ENCODE data around the gene ATM. TPM values are rescaled to one million over a fixed set of nuclear protein-coding genes. Genes with fewer than 3 reads are reported as not detected.
A peak's percentile ranks its signal among the peaks of the same experiment; 100 is the strongest.

The ATM gene
- total and polyA plus RNA-seq, 7 experiments from 2014 or later = 84.7 to 879 (median 439) TPM

GRCh38 chr11:108319541-108320145, 96.8 kb downstream of the ATM start:
- intact Hi-C loops (cut with micrococcal nuclease) = no loop called here
- ATAC-seq = no peak
- Mint-ChIP-seq H3K36me3 (peaks cover 14 to 50% (median 38%) of the 10 kb centered on the region in 5 donors), H3K9me3 (no peaks in the 10 kb centered on the region), H3K4me1 (peaks cover 0 to 19% (median 8%) of the 10 kb centered on the region in 7 donors), H3K4me3 (no peak overlapping the region), H3K27me3 (no peaks in the 10 kb centered on the region), H3K27ac (peak overlapping the region in 7 of 9 donors; percentile 39 to 91 (median 76))
- Histone ChIP-seq H3K27ac (ENCODE audit: low read depth, low read length) (no peak overlapping the region), H3K27me3 (ENCODE audit: control insufficient read depth in 2 of 2, insufficient read depth in 2 of 2, low read length in 2 of 2) (no peaks in the 10 kb centered on the region), H3K4me3 (ENCODE audit: low read length) (no peak overlapping the region), H3K36me3 (ENCODE audit: control insufficient read depth in 2 of 3, insufficient read depth in 3 of 3, low read length in 3 of 3) (peaks cover 42 to 78% (median 59%) of the 10 kb centered on the region in 3 experiments), H3K4me1 (ENCODE audit: control insufficient read depth in 2 of 2, insufficient read depth in 2 of 2, low read length in 2 of 2) (no peaks in the 10 kb centered on the region), H3K9me3 (ENCODE audit: control insufficient read depth in 2 of 3, low read length in 3 of 3) (no peaks in the 10 kb centered on the region)
- ChIA-PET CTCF (no interaction called here), POLR2A (no interaction called here)
- no peak for DNase-seq

DNA sequence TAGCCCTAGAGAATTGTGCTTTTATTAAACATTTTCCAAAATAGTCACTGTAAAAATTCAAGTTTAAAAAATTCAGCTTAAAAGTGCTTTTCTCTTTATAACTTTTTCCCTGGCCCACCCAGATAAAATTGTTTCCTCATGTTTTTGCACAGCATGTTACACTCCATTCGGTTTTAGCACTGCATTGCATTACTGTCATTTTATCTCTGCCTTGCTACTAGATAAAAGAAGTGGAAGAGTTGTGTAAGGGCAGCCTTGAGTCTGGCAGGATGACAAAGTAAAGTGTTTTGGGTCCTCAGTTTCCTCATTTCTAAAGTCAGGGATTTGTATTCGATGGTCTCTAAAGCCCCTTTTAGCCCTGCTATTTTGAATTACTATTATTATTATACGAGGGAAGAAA, 99.8 kb downstream of the ATM start:
- Histone ChIP-seq H3K4me1 (ENCODE audit: control insufficient read depth in 2 of 2, insufficient read depth in 2 of 2, low read length in 2 of 2) (no peaks in the 10 kb centered on the region), H3K4me3 (ENCODE audit: low read length) (no peak overlapping the region), H3K27me3 (ENCODE audit: control insufficient read depth in 2 of 2, insufficient read depth in 2 of 2, low read length in 2 of 2) (no peaks in the 10 kb centered on the region), H3K9me3 (ENCODE audit: control insufficient read depth in 2 of 3, low read length in 3 of 3) (no peaks in the 10 kb centered on the region), H3K27ac (ENCODE audit: low read depth, low read length) (no peak overlapping the region), H3K36me3 (ENCODE audit: control insufficient read depth in 2 of 3, insufficient read depth in 3 of 3, low read length in 3 of 3) (peaks cover 41 to 83% (median 64%) of the 10 kb centered on the region in 3 experiments)
- H3K27ac Mint-ChIP-seq = peak overlapping the region in 6 of 9 donors; percentile 26 to 91 (median 54)
- ATAC-seq (no peak), DNase-seq (no peak)
- CTCF ChIA-PET = no interaction called here
- no peak overlapping the region for H3K4me3 Mint-ChIP-seq
- H3K27me3 Mint-ChIP-seq = no peaks in the 10 kb centered on the region
- H3K4me1 Mint-ChIP-seq = peaks cover 0 to 17% (median 8%) of the 10 kb centered on the region in 7 donors
- POLR2A ChIA-PET = no interaction called here
- no peaks in the 10 kb centered on the region for H3K9me3 Mint-ChIP-seq
- H3K36me3 Mint-ChIP-seq = peaks cover 12 to 54% (median 27%) of the 10 kb centered on the region in 5 donors
- intact Hi-C loops (cut with micrococcal nuclease) = no loop called here

DNA sequence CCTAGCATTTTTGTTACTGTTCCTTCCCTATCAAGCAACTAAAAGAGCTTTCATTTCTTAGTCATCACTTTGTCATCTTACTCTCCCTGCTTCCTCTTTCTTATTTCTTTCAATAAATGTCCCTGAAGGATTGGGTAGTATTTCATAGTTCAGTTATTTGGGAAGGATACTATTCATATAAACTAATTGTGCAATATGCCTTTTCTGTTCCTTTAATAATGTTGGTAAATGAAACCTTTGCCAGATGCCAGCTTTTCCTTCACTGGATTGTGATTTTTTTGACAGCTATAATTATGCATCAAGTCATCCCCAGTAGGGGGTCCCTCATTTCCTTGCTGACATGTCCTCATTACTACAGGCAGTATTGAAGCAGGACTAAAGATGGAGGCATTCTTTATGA, 101.7 kb downstream of the ATM start:
- ChIA-PET CTCF (interaction anchor here (1.2 kb wide), 1 partner anchor 101 kb away, joined by 4 read pairs; no protein-coding TSS in a partner anchor), POLR2A (no interaction called here)
- Histone ChIP-seq H3K36me3 (ENCODE audit: control insufficient read depth in 2 of 3, insufficient read depth in 3 of 3, low read length in 3 of 3) (peaks cover 47 to 85% (median 77%) of the 10 kb centered on the region in 3 experiments), H3K27me3 (ENCODE audit: control insufficient read depth in 2 of 2, insufficient read depth in 2 of 2, low read length in 2 of 2) (no peaks in the 10 kb centered on the region), H3K4me1 (ENCODE audit: control insufficient read depth in 2 of 2, insufficient read depth in 2 of 2, low read length in 2 of 2) (no peaks in the 10 kb centered on the region), H3K27ac (ENCODE audit: low read depth, low read length) (no peak overlapping the region), H3K9me3 (ENCODE audit: control insufficient read depth in 2 of 3, low read length in 3 of 3) (no peaks in the 10 kb centered on the region), H3K4me3 (ENCODE audit: low read length) (no peak overlapping the region)
- H3K9me3 Mint-ChIP-seq = no peaks in the 10 kb centered on the region
- intact Hi-C loops (cut with micrococcal nuclease) = loop anchor here in 1 of 2 donors (2.0 kb wide), 1 partner anchor 14 kb away; no protein-coding TSS in a partner anchor
- H3K27ac Mint-ChIP-seq = peak overlapping the region in 6 of 9 donors; percentile 4 to 77 (median 55)
- ATAC-seq = no peak
- H3K4me3 Mint-ChIP-seq = no peak overlapping the region
- H3K4me1 Mint-ChIP-seq = peaks cover 0 to 17% (median 5%) of the 10 kb centered on the region in 7 donors
- no peak for DNase-seq
- peaks cover 13 to 59% (median 29%) of the 10 kb centered on the region in 5 donors for H3K36me3 Mint-ChIP-seq
- H3K27me3 Mint-ChIP-seq = no peaks in the 10 kb centered on the region

- Histone ChIP-seq H3K27ac (ENCODE audit: low read depth, low read length) (peak overlapping the region; percentile 14), H3K9me3 (ENCODE audit: control insufficient read depth in 2 of 3, low read length in 3 of 3) (no peaks in the 10 kb centered on the region), H3K27me3 (ENCODE audit: control insufficient read depth in 2 of 2, insufficient read depth in 2 of 2, low read length in 2 of 2) (no peaks in the 10 kb centered on the region), H3K36me3 (ENCODE audit: control insufficient read depth in 2 of 3, insufficient read depth in 3 of 3, low read length in 3 of 3) (peaks cover 31 to 95% (median 58%) of the 10 kb centered on the region in 3 experiments), H3K4me3 (ENCODE audit: low read length) (no peak overlapping the region), H3K4me1 (ENCODE audit: control insufficient read depth in 2 of 2, insufficient read depth in 2 of 2, low read length in 2 of 2) (no peaks in the 10 kb centered on the region)
- no peak for DNase-seq
- CTCF ChIA-PET = interaction anchor here (0.7 kb wide), 1 partner anchor 327 kb away, joined by 3 read pairs; no protein-coding TSS in a partner anchor
- H3K27ac Mint-ChIP-seq = peak overlapping the region in 2 of 9 donors; percentile 2 to 38
- POLR2A ChIA-PET = no interaction called here
- intact Hi-C loops (cut with micrococcal nuclease) = loop anchor here in 1 of 2 donors (2.0 to 10.0 kb wide), 2 partner anchors 31 to 49 kb away; no protein-coding TSS in a partner anchor
- H3K36me3 Mint-ChIP-seq = peaks cover 15 to 74% (median 55%) of the 10 kb centered on the region in 5 donors
- no peak for ATAC-seq
- peaks cover 0 to 32% (median 14%) of the 10 kb centered on the region in 7 donors for H3K4me1 Mint-ChIP-seq
- H3K27me3 Mint-ChIP-seq = no peaks in the 10 kb centered on the region
- H3K9me3 Mint-ChIP-seq = no peaks in the 10 kb centered on the region
- no peak overlapping the region for H3K4me3 Mint-ChIP-seq
Measured at GRCh38 chr11:108333403-108333899, 110.6 kb downstream of the ATM start.

DNA sequence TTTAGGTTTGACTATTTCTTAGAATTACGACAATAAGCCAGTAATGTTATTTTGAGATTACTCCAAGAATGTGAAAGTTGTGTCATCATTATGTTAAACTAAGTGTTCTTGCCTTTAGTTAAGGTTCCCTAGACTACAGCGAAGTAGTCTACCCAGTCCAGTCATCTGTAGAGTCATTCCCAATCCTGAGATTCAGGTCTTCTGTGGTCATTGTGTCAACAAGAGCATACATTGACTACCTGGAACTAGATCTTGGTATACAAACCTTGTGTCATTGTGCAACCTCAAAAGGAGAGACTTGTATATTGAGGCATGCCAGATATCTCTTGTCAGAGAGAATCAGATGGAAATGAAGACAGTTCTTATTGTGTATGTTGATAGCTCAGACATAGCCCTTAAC, 115.9 kb downstream of the ATM start:
- Mint-ChIP-seq H3K27me3 (no peaks in the 10 kb centered on the region), H3K4me3 (no peak overlapping the region), H3K4me1 (peaks cover 6 to 41% (median 17%) of the 10 kb centered on the region in 7 donors), H3K9me3 (no peaks in the 10 kb centered on the region), H3K27ac (peak overlapping the region in 4 of 9 donors; percentile 2 to 65 (median 50)), H3K36me3 (peaks cover 3 to 47% (median 35%) of the 10 kb centered on the region in 5 donors)
- Histone ChIP-seq H3K27ac (ENCODE audit: low read depth, low read length) (no peak overlapping the region), H3K9me3 (ENCODE audit: control insufficient read depth in 2 of 3, low read length in 3 of 3) (no peaks in the 10 kb centered on the region), H3K36me3 (ENCODE audit: control insufficient read depth in 2 of 3, insufficient read depth in 3 of 3, low read length in 3 of 3) (peaks cover 11 to 52% (median 15%) of the 10 kb centered on the region in 3 experiments), H3K27me3 (ENCODE audit: control insufficient read depth in 2 of 2, insufficient read depth in 2 of 2, low read length in 2 of 2) (no peaks in the 10 kb centered on the region), H3K4me3 (ENCODE audit: low read length) (no peak overlapping the region), H3K4me1 (ENCODE audit: control insufficient read depth in 2 of 2, insufficient read depth in 2 of 2, low read length in 2 of 2) (no peaks in the 10 kb centered on the region)
- no peak for ATAC-seq
- no peak for DNase-seq
- ChIA-PET CTCF (no interaction called here), POLR2A (no interaction called here)
- intact Hi-C loops (cut with micrococcal nuclease) = loop anchor here in 1 of 2 donors (1.0 to 10.0 kb wide), 3 partner anchors 54 to 310 kb away; no protein-coding TSS in a partner anchor

DNA sequence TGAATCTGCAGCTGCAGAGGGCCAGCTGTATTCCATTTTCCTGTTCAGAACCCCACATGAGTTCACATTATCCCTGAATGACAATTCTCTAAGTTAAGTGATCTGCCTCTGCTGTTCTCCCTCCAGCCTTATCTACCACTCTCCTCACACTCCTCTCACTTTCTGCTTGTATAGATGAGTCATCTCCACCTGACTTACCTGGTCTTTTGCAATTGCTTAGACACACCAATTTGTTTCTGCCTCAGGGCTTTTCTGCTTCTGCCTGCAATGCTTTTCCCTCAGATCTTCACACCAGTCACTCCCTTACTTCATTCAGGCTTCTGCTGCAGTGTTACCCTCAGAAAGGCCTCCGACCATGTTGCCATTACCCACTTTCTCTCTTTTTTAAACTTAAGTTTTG, 118.1 kb downstream of the ATM start:
- Histone ChIP-seq H3K9me3 (ENCODE audit: control insufficient read depth in 2 of 3, low read length in 3 of 3) (no peaks in the 10 kb centered on the region), H3K36me3 (ENCODE audit: control insufficient read depth in 2 of 3, insufficient read depth in 3 of 3, low read length in 3 of 3) (peaks cover 0 to 50% (median 8%) of the 10 kb centered on the region in 3 experiments), H3K4me3 (ENCODE audit: low read length) (no peak overlapping the region), H3K27me3 (ENCODE audit: control insufficient read depth in 2 of 2, insufficient read depth in 2 of 2, low read length in 2 of 2) (no peaks in the 10 kb centered on the region), H3K4me1 (ENCODE audit: control insufficient read depth in 2 of 2, insufficient read depth in 2 of 2, low read length in 2 of 2) (no peaks in the 10 kb centered on the region), H3K27ac (ENCODE audit: low read depth, low read length) (no peak overlapping the region)
- no peaks in the 10 kb centered on the region for H3K9me3 Mint-ChIP-seq
- POLR2A ChIA-PET = interaction anchor here (0.6 to 0.9 kb wide), 2 partner anchors 30 to 117 kb away, joined by 3 read pairs; no protein-coding TSS in a partner anchor
- no peak overlapping the region for H3K4me3 Mint-ChIP-seq
- ATAC-seq (no peak), DNase-seq (no peak)
- H3K27ac Mint-ChIP-seq = peak overlapping the region in 5 of 9 donors; percentile 1 to 59 (median 22)
- H3K36me3 Mint-ChIP-seq = peaks cover 9 to 44% (median 31%) of the 10 kb centered on the region in 5 donors
- peaks cover 9 to 48% (median 29%) of the 10 kb centered on the region in 7 donors for H3K4me1 Mint-ChIP-seq
- H3K27me3 Mint-ChIP-seq = no peaks in the 10 kb centered on the region
- CTCF ChIA-PET = no interaction called here
- intact Hi-C loops (cut with micrococcal nuclease) = loop anchor here (5.0 kb wide), 3 partner anchors 126 to 306 kb away; partner anchors contain the start of genes C11orf65 (in 1 of the 2) and EXPH5 (in 1 of the 2)
